ENCODE measurements around the gene LSAMP. TPM values are rescaled to one million over a fixed set of nuclear protein-coding genes. Genes with fewer than 3 reads are reported as not detected.

LSAMP gene
- polyA plus RNA-seq, 3 donors, result not detected

DNA sequence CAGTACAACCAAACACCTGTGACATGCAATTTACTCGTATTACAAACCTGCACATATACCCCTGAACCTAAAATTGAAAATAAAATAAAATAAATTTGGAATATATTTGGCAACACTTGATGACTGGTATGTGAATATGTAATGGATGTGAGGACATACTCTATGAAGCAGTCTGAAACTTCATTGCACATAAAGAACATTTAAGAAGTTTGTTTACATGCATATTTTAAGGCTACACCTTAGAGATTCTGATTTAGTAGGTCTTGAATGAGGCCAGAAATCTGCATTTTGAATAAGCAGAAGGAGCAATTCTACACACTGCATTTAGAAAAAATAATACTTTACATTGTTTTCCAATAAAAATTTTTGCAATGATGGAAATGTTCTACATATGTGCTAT, 284.7 kb downstream of the LSAMP start:
- TF ChIP-seq, protein P1, sequence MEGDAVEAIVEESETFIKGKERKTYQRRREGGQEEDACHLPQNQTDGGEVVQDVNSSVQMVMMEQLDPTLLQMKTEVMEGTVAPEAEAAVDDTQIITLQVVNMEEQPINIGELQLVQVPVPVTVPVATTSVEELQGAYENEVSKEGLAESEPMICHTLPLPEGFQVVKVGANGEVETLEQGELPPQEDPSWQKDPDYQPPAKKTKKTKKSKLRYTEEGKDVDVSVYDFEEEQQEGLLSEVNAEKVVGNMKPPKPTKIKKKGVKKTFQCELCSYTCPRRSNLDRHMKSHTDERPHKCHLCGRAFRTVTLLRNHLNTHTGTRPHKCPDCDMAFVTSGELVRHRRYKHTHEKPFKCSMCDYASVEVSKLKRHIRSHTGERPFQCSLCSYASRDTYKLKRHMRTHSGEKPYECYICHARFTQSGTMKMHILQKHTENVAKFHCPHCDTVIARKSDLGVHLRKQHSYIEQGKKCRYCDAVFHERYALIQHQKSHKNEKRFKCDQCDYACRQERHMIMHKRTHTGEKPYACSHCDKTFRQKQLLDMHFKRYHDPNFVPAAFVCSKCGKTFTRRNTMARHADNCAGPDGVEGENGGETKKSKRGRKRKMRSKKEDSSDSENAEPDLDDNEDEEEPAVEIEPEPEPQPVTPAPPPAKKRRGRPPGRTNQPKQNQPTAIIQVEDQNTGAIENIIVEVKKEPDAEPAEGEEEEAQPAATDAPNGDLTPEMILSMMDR (IDR thresholded peaks at IDR 0.05), result no peak
- no peaks in the 10 kb centered on the region for H3K9me3 ChIP-seq (replicated peaks in 1 of 2; ENCODE audit: control insufficient read depth in 1 of 2, insufficient read depth in 1 of 2, low read length in 2 of 2)
- no peak overlapping the region for H3K4me3 ChIP-seq (replicated peaks in 1 of 3; ENCODE audit: low read depth in 2 of 3, low read length in 3 of 3)
- H3K79me2 ChIP-seq (ENCODE audit: insufficient read depth, low read length), result no peaks in the 10 kb centered on the region
- no peaks in the 10 kb centered on the region for H3K27me3 Mint-ChIP-seq (ENCODE audit: low read depth in 3 of 3)
- no peak overlapping the region for H3K27ac Mint-ChIP-seq
- no peak overlapping the region for H3K9ac ChIP-seq (ENCODE audit: insufficient read depth, low read length, poor library complexity, severe bottlenecking)
- H4K20me1 ChIP-seq (ENCODE audit: insufficient read depth, low read length), result no peaks in the 10 kb centered on the region
- no peaks in the 10 kb centered on the region for H3K4me1 Mint-ChIP-seq
- no peak overlapping the region for H3K27ac ChIP-seq (ENCODE audit: low read depth in 1 of 2, low read length in 2 of 2)
- no peak overlapping the region for H3K4me3 Mint-ChIP-seq
- H3K27me3 ChIP-seq (ENCODE audit: control insufficient read depth in 2 of 2, insufficient read depth in 2 of 2, low read length in 2 of 2), result no peaks in the 10 kb centered on the region
- no peaks in the 10 kb centered on the region for H3K4me1 ChIP-seq (ENCODE audit: control insufficient read depth in 1 of 2, insufficient read depth in 2 of 2, low read length in 2 of 2)
- H3K4me2 ChIP-seq (replicated peaks; ENCODE audit: extremely low read depth, low read length, poor library complexity, severe bottlenecking), result no peak overlapping the region
- no peak overlapping the region for H2AFZ ChIP-seq (ENCODE audit: insufficient read depth, low read depth, low read length, poor library complexity, severe bottlenecking)
- DNase-seq, result no peak
- H3K9me3 Mint-ChIP-seq, result peaks cover 0 to 4% (median 0%) of the 10 kb centered on the region in 7 donors
- intact Hi-C loops (cut with micrococcal nuclease), result no loop called here
- no CpG with 5 or more reads among the region's 1 CpG for WGBS (ENCODE audit: insufficient coverage)
- H3K36me3 ChIP-seq (replicated peaks in 1 of 2; ENCODE audit: control insufficient read depth in 1 of 2, insufficient read depth in 2 of 2, low read length in 2 of 2), result no peaks in the 10 kb centered on the region
- no peaks in the 10 kb centered on the region for H3K36me3 Mint-ChIP-seq

DNA sequence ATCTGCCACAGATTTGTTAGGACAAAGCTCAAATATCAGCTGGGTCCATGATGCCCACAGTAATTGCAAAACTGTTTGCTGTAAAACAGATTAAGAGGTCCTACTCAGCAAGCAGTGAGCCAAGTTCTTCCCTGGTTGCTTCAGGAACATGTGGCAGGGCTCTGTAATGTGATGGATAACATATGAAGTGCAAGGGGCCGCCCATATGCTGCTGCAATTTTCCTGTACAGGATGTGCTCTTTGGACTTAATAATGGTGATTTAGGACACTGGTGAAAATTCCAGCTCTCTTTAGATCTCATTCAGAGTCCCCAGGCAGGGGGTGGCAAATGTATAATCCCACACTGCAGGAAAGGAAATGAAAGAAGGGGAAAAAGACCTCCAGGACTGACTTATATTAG, 289.4 kb downstream of the LSAMP start:
- no peak overlapping the region for H3K4me3 ChIP-seq (replicated peaks in 1 of 3; ENCODE audit: low read depth in 2 of 3, low read length in 3 of 3)

More for the DNA sequence above, 289.4 kb downstream of the LSAMP start:
- H3K27me3 ChIP-seq (ENCODE audit: control insufficient read depth in 2 of 2, insufficient read depth in 2 of 2, low read length in 2 of 2), result no peaks in the 10 kb centered on the region
- H3K4me3 Mint-ChIP-seq, result no peak overlapping the region
- DNase-seq, result no peak
- intact Hi-C loops (cut with micrococcal nuclease), result no loop called here
- H3K79me2 ChIP-seq (ENCODE audit: insufficient read depth, low read length), result no peaks in the 10 kb centered on the region
- H3K4me2 ChIP-seq (replicated peaks; ENCODE audit: extremely low read depth, low read length, poor library complexity, severe bottlenecking), result no peak overlapping the region
- H2AFZ ChIP-seq (ENCODE audit: insufficient read depth, low read depth, low read length, poor library complexity, severe bottlenecking), result no peak overlapping the region
- no peak overlapping the region for H3K27ac ChIP-seq (ENCODE audit: low read depth in 1 of 2, low read length in 2 of 2)
- 50% methylated on average over 1 of the region's 1 CpG for WGBS (ENCODE audit: insufficient coverage)
- no peaks in the 10 kb centered on the region for H3K36me3 ChIP-seq (replicated peaks in 1 of 2; ENCODE audit: control insufficient read depth in 1 of 2, insufficient read depth in 2 of 2, low read length in 2 of 2)
- no peaks in the 10 kb centered on the region for H3K4me1 ChIP-seq (ENCODE audit: control insufficient read depth in 1 of 2, insufficient read depth in 2 of 2, low read length in 2 of 2)
- H3K4me1 Mint-ChIP-seq, result no peaks in the 10 kb centered on the region
- H3K27ac Mint-ChIP-seq, result peak overlapping the region in 1 of 7 donors; percentile 5
- peaks cover 0 to 1% (median 0%) of the 10 kb centered on the region in 3 donors for H3K27me3 Mint-ChIP-seq (ENCODE audit: low read depth in 3 of 3)
- H3K9ac ChIP-seq (ENCODE audit: insufficient read depth, low read length, poor library complexity, severe bottlenecking), result no peak overlapping the region
- H3K9me3 ChIP-seq (replicated peaks in 1 of 2; ENCODE audit: control insufficient read depth in 1 of 2, insufficient read depth in 1 of 2, low read length in 2 of 2), result no peaks in the 10 kb centered on the region
- no peaks in the 10 kb centered on the region for H4K20me1 ChIP-seq (ENCODE audit: insufficient read depth, low read length)
- H3K36me3 Mint-ChIP-seq, result no peaks in the 10 kb centered on the region
- TF ChIP-seq, protein P1 (IDR thresholded peaks at IDR 0.05), result no peak
- H3K9me3 Mint-ChIP-seq, result peaks cover 0 to 2% (median 0%) of the 10 kb centered on the region in 7 donors
